Suprapubic skin (tissue), 4 donors: ENCODE measurements around the gene BRME1. TPM values are rescaled to one million over a fixed set of nuclear protein-coding genes. Genes with fewer than 3 reads are reported as not detected.
A peak's percentile ranks its signal among the peaks of the same experiment; 100 is the strongest.

Source experiments
- DNase-seq, 2 donors: peaks; one replicate each; pipeline ENCODE4 v3.0.0-alpha.2; 2019; ENCODE audit warnings: low spot score in 2 of 2
- H3K27ac ChIP-seq: fragments of 200-600 bp; sonication (generic); one replicate; pipeline ENCODE4 v1.5.1; 2019
- H3K27me3 ChIP-seq: fragments of 200-600 bp; sonication (generic); one replicate; pipeline ENCODE4 v1.5.1; 2019
- H3K36me3 ChIP-seq: fragments of 200-600 bp; sonication (generic); one replicate; pipeline ENCODE4 v1.5.1; 2019
- H3K4me1 ChIP-seq: fragments of 200-600 bp; sonication (generic); one replicate; pipeline ENCODE4 v1.5.1; 2019
- H3K4me3 ChIP-seq: fragments of 200-600 bp; sonication (generic); one replicate; pipeline ENCODE4 v1.5.1; 2019; ENCODE audit warnings: mild to moderate bottlenecking
- H3K9me3 ChIP-seq: fragments of 200-600 bp; sonication (generic); one replicate; pipeline ENCODE4 v1.5.1; 2019
- CTCF ChIP-seq, 2 donors: fragments of 200-600 bp in 1 of 2; fragments of 450-650 bp in 1 of 2; sonication (generic) in 1 of 2; IDR thresholded peaks; one replicate each; pipeline ENCODE4 v1.5.1; 2016 to 2019; ENCODE audit warnings: antibody characterized with exemption in 2 of 2, mild to moderate bottlenecking in 1 of 2, moderate library complexity in 1 of 2
- EP300 ChIP-seq: sonication (generic); formaldehyde crosslinking; IDR thresholded peaks from one replicate; pipeline ENCODE4 v1.6.1; 2017; ENCODE audit warnings: antibody characterized with exemption
- POLR2A ChIP-seq, 2 donors: fragments of 450-650 bp; IDR thresholded peaks; one replicate each; pipeline ENCODE4 v1.6.1; 2017; ENCODE audit warnings: antibody characterized with exemption in 2 of 2, mild to moderate bottlenecking in 2 of 2, moderate library complexity in 2 of 2
- POLR2AphosphoS5 ChIP-seq, 3 donors: sonication (generic); formaldehyde crosslinking; IDR thresholded peaks; one replicate each; pipeline ENCODE4 v1.6.1; 2017; ENCODE audit warnings: antibody characterized with exemption in 3 of 3
- WGBS: methylation state at CpG from one replicate; pipeline ENCODE4 v1.1.5; 2018; 5-methylcytosine and 5-hydroxymethylcytosine counted together
- total RNA-seq, 4 donors: library from RNA; depleted of rRNA; stranded (reverse); fragments of >200 nt; gene quantifications; one replicate each; pipeline ENCODE4 v1.1.0, GENCODE V29; 2016

The BRME1 gene
- total RNA-seq, 4 donors from 2014 or later = 7.6 to 23.0 (median 9.9) TPM

GRCh38 chr19:13865571-13866462 is 40.1 kb downstream of the BRME1 start:
- Histone ChIP-seq H3K4me3 (peak overlapping the region; percentile 83), H3K9me3 (no peaks in the 10 kb centered on the region), H3K27ac (peak overlapping the region; percentile 55), H3K4me1 (peaks cover 39% of the 10 kb centered on the region), H3K27me3 (no peaks in the 10 kb centered on the region), H3K36me3 (no peaks in the 10 kb centered on the region)
- 7% methylated on average over 16 of the region's 82 CpGs for WGBS
- no peak for DNase-seq
- no peak for TF ChIP-seq CTCF (IDR thresholded peaks at IDR 0.05)
- no peak for TF ChIP-seq EP300
- no peak for TF ChIP-seq POLR2AphosphoS5 (IDR thresholded peaks at IDR 0.05)
- TF ChIP-seq POLR2A (IDR thresholded peaks at IDR 0.05) = no peak

- peaks cover 39% of the 10 kb centered on the region for H3K4me1 ChIP-seq
- 10% methylated on average over 30 of the region's 113 CpGs for WGBS
- no peaks in the 10 kb centered on the region for H3K36me3 ChIP-seq
- TF ChIP-seq POLR2AphosphoS5 (IDR thresholded peaks at IDR 0.05) = no peak
- no peak for TF ChIP-seq POLR2A (IDR thresholded peaks at IDR 0.05)
- TF ChIP-seq CTCF (IDR thresholded peaks at IDR 0.05) = no peak
- TF ChIP-seq EP300 = no peak
- H3K9me3 ChIP-seq = no peaks in the 10 kb centered on the region
- peak overlapping the region; percentile 44 for H3K27ac ChIP-seq
- no peak for DNase-seq
- no peaks in the 10 kb centered on the region for H3K27me3 ChIP-seq
- peak overlapping the region; percentile 83 for H3K4me3 ChIP-seq
Observed at GRCh38 chr19:13864667-13865570, 41.0 kb downstream of the BRME1 start.

GRCh38 chr19:13864046-13864666 is 41.8 kb downstream of the BRME1 start:
- Histone ChIP-seq H3K4me1 (peaks cover 39% of the 10 kb centered on the region), H3K27me3 (no peaks in the 10 kb centered on the region), H3K9me3 (no peaks in the 10 kb centered on the region), H3K4me3 (no peak overlapping the region), H3K27ac (peak overlapping the region; percentile 44), H3K36me3 (no peaks in the 10 kb centered on the region)
- WGBS = 37% methylated on average over 10 of the region's 13 CpGs
- no peak for DNase-seq
- TF ChIP-seq POLR2AphosphoS5 (IDR thresholded peaks at IDR 0.05) (no peak), POLR2A (IDR thresholded peaks at IDR 0.05) (no peak), EP300 (no peak), CTCF (IDR thresholded peaks at IDR 0.05) (no peak)

GRCh38 chr19:13861714-13862531 is 44.0 kb downstream of the BRME1 start:
- WGBS = 2% methylated on average over 14 of the region's 27 CpGs
- Histone ChIP-seq H3K4me3 (peak overlapping the region; percentile 49), H3K9me3 (no peaks in the 10 kb centered on the region), H3K4me1 (peaks cover 39% of the 10 kb centered on the region), H3K27me3 (no peaks in the 10 kb centered on the region), H3K36me3 (no peaks in the 10 kb centered on the region), H3K27ac (peak overlapping the region; percentile 91)
- TF ChIP-seq POLR2A (IDR thresholded peaks at IDR 0.05) = peak in 1 of 2 donors; percentile 25
- TF ChIP-seq EP300 = no peak
- peak; percentile 95 to 99 for TF ChIP-seq CTCF (IDR thresholded peaks at IDR 0.05)
- peak in 2 of 3 donors; percentile 5 to 58 for TF ChIP-seq POLR2AphosphoS5 (IDR thresholded peaks at IDR 0.05)
- DNase-seq = peak; percentile 95 to 97
